Heart right ventricle (tissue), 16 donors: Measurements from ENCODE around the gene MBNL2. TPM values are rescaled to one million over a fixed set of nuclear protein-coding genes. Genes with fewer than 3 reads are reported as not detected.

Experiments
- ATAC-seq, 8 donors: fragments of 200-7000 bp; cut with Tn5 transposase; one replicate each; pipeline ENCODE4 v1.9.1; 2020; ENCODE audit warnings: mild to moderate bottlenecking in 8 of 8, moderate library complexity in 8 of 8, moderate number of reproducible peaks in 1 of 8
- DNase-seq, 2 donors: peaks; one replicate each; pipeline ENCODE4 v3.0.0-alpha.2; 2020
- H3K27ac ChIP-seq, 10 donors: fragments of 200-600 bp; sonication (generic) in 2 of 10; one replicate each; pipeline versions ENCODE4 v1.5.0 to v1.8.0; 2020 to 2022; ENCODE audit warnings: mild to moderate bottlenecking in 3 of 10
- H3K27me3 ChIP-seq, 7 donors: fragments of 200-600 bp; one replicate each; pipeline ENCODE4 v1.8.0; 2021 to 2022; ENCODE audit warnings: mild to moderate bottlenecking in 2 of 7
- H3K36me3 ChIP-seq, 9 donors: fragments of 200-600 bp; sonication (generic) in 1 of 9; one replicate each; pipeline versions ENCODE4 v1.5.0 to v1.8.0; 2020 to 2022; ENCODE audit warnings: mild to moderate bottlenecking in 2 of 9
- H3K4me1 ChIP-seq, 9 donors: fragments of 200-600 bp; sonication (generic) in 1 of 9; one replicate each; pipeline versions ENCODE4 v1.5.0 to v1.8.0; 2020 to 2022; ENCODE audit warnings: mild to moderate bottlenecking in 4 of 9
- H3K4me3 ChIP-seq, 10 donors: fragments of 200-600 bp; sonication (generic) in 2 of 10; one replicate each; pipeline versions ENCODE4 v1.5.0 to v1.8.0; 2020 to 2022; ENCODE audit warnings: mild to moderate bottlenecking in 7 of 10, moderate library complexity in 2 of 10
- H3K9me3 ChIP-seq, 11 donors: fragments of 200-600 bp in 10 of 11; sonication (generic) in 2 of 11; one replicate each; pipeline versions ENCODE4 v1.5.0 to v1.8.0; 2013 to 2022; ENCODE audit warnings: mild to moderate bottlenecking in 2 of 11, control low read depth in 1 of 11, moderate library complexity in 1 of 11
- WGBS, 2 donors: extraction: QIAGEN DNeasy Blood & Tissue Kit; methylation state at CpG; one replicate each; pipeline ENCODE4 v1.1.7; 2013; ENCODE audit warnings: inconsistent platforms in 1 of 2; 5-methylcytosine and 5-hydroxymethylcytosine counted together
- intact Hi-C, 10 donors: fragments of 100-400 bp; cut with DNase I; formaldehyde crosslinking; loops; one replicate each; pipeline versions ENCODE4 v1.11.1 to v1.14.2; 2022
- polyA plus RNA-seq, 2 donors: library from polyadenylated mRNA; stranded (reverse); fragments of 200-250 nt; gene quantifications; one replicate each; pipeline ENCODE4 v1.2.3, GENCODE V29; 2013
- total RNA-seq, 10 donors: library from RNA; stranded (reverse); fragmentation: NEBNext Ultra II Directional in 3 of 10; extraction: Animal tissue kit (Norgen Biotek cat#: 25700) in 3 of 10; gene quantifications; one replicate each; pipeline versions ENCODE4 v1.2.1 to v1.2.4, GENCODE V29; 2021 to 2023
- TF ChIP-seq, protein P1 (sequence below), 9 donors: fragments of 200-600 bp; sonication (generic) in 2 of 9; IDR thresholded peaks; one replicate each; pipeline versions ENCODE4 v1.5.0 to v1.8.0; 2021 to 2022; ENCODE audit warnings: antibody characterized with exemption in 9 of 9, mild to moderate bottlenecking in 5 of 9, moderate library complexity in 1 of 9
- donor health status: Arrhythmogenic right ventricular cardiomyopathy.
- donor health status: ischemic (EF 13 %, LVEDD 7.1; RV severe dilation, severe dysfunction).
- donor health status: healthy with polysubstance abuse.
- donor health status: DM: no; HTN: yes; CAD: no.
- donor health status: DM: no; HTN: no; CAD: no.
- donor health status: ischemic (EF 25% LVEDD 6.9; RV normal size, moderate dysfunction).
- donor health status: ischemic (EF 25% LVEDD 5.7; RV mildly dilated, moderate dysfunction).
- donor health status: healthy.
- donor health status: DM: yes; HTN: yes; CAD: no.
- donor health status: Ischemic cardiomyopathy.
- donor health status: ischemic (EF 35%, LVEDD 5.7; RV mildly dilated, moderate dysfunction).
- donor health status: nonischemic (EF 11% LVEDD 7.7; RV severe dilation, severe dysfunction).
- donor health status: DM: yes; HTN: yes; CAD: no.
- donor health status: PGD.
- donor health status: ischemic (EF 29% LVEDD 5.4; RV normal size, mild dysfunction).
- donor health status: nonischemic (EF 23%, LVEDD 6.1; RV moderate dilation, normal function).

Gene MBNL2
- total and polyA plus RNA-seq, 12 donors: 17.2 to 95.0 (median 83.2) TPM

DNA sequence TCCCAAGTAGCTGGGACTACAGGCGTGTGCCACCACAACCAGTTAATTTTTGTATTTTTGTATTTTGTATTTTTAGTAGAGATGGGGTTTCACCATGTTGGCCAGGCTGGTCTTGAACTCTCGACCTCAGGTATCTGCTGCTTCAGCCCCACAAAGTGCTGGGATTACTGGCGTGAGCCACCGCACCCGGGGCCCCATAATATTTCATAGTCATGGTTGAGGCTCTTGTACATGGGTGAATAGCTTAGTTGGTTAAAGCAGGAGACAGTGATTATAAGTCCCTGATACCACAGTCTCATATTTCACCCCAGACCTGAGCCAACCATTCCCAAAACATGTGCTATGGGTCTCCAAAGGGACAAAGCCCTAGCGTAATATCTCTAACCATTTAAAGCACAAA lies 26.1 kb downstream of the MBNL2 start:
- intact Hi-C loops: no loop called here
- peak in 1 of 8 donors; percentile 72 for ATAC-seq
- H3K27me3 ChIP-seq: no peaks in the 10 kb centered on the region
- peak overlapping the region in 7 of 10 donors; percentile 30 to 88 (median 55) for H3K27ac ChIP-seq
- no peaks in the 10 kb centered on the region for H3K9me3 ChIP-seq
- DNase-seq: no peak
- H3K4me3 ChIP-seq: no peak overlapping the region
- H3K36me3 ChIP-seq: no peaks in the 10 kb centered on the region
- peaks cover 7 to 91% (median 83%) of the 10 kb centered on the region in 9 donors for H3K4me1 ChIP-seq
- TF ChIP-seq, protein P1, sequence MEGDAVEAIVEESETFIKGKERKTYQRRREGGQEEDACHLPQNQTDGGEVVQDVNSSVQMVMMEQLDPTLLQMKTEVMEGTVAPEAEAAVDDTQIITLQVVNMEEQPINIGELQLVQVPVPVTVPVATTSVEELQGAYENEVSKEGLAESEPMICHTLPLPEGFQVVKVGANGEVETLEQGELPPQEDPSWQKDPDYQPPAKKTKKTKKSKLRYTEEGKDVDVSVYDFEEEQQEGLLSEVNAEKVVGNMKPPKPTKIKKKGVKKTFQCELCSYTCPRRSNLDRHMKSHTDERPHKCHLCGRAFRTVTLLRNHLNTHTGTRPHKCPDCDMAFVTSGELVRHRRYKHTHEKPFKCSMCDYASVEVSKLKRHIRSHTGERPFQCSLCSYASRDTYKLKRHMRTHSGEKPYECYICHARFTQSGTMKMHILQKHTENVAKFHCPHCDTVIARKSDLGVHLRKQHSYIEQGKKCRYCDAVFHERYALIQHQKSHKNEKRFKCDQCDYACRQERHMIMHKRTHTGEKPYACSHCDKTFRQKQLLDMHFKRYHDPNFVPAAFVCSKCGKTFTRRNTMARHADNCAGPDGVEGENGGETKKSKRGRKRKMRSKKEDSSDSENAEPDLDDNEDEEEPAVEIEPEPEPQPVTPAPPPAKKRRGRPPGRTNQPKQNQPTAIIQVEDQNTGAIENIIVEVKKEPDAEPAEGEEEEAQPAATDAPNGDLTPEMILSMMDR (IDR thresholded peaks at IDR 0.05): no peak
- 92% methylated on average over 6 of the region's 6 CpGs for WGBS, 2 donors

DNA sequence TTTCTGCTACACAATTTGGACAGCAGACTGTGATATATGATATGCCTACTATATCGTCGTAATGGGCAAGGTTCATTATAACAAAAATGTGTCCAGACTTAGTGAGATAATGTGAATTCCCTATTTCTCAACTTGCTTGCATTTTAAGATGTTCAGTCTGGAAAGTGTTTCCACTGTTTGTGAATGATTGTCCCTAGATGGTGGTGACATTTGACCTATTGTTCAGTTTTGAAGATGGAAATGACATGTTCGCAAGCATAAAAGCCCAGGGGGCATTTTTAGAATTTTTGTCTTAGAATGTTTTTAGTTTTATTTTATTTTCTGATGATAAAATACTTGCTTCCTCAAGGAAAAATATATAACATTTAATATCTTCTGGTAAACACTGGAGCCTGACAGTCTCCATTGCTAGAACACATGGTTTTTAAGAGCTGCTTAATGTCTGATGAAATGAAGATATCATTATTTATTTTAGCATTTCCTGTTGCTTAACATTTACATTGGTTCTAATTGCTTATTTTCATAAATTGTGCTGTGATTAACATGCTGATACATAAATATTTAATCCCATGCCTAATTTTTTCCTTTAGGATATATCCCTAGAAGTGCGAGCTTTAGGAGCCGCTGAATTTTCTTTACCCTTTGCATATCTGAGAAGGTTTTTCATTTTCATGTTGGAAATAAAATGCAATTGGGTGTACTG lies 27.1 kb downstream of the MBNL2 start:
- no peak overlapping the region for H3K4me3 ChIP-seq
- TF ChIP-seq, protein P1 (IDR thresholded peaks at IDR 0.05): no peak
- no peaks in the 10 kb centered on the region for H3K27me3 ChIP-seq
- ATAC-seq (peak in 6 of 8 donors; percentile 31 to 47 (median 38)), DNase-seq (no peak)
- H3K27ac ChIP-seq: peak overlapping the region in 9 of 10 donors; percentile 45 to 88 (median 56)
- WGBS, 2 donors: 56 to 60% methylated on average over 5 of the region's 5 CpGs
- no peaks in the 10 kb centered on the region for H3K9me3 ChIP-seq
- intact Hi-C loops: no loop called here
- H3K36me3 ChIP-seq: no peaks in the 10 kb centered on the region
- H3K4me1 ChIP-seq: peaks cover 7 to 88% (median 73%) of the 10 kb centered on the region in 9 donors

DNA sequence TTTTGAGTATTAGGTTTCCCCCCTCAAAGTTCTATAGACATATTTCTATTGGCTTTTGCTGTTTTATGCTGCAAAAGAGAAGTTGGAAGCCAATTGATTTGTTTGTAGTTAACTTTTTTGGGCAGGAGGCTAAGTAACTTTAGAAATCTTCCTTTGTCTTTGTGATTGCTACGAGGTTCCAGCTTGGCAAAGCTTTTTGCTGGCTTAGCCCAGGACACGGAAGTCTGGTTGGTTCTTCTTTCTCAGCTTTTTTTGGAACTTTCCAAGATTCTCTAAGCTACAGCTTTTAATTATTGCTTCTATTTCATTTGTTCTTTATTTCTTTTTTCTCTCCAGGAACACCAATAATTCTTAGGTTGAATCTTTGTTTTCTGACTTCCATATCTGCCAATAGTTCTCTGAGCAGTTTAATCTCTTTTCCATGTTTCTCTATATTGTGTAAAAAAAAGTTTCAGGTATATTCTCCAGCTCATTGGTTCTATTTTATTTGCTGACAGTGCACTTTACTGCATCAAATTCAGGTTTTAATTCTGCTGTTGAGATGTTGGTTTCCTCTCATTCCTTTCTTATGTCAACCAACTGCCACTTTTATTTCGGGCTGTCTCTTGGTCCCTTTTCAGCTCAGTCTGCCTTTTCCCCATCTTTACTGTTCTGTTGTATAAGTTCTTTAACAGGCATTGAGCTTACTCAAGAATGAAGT lies 27.8 kb downstream of the MBNL2 start:
- Histone ChIP-seq H3K4me3 (no peak overlapping the region), H3K36me3 (no peaks in the 10 kb centered on the region), H3K27ac (peak overlapping the region in 9 of 10 donors; percentile 45 to 88 (median 56)), H3K27me3 (no peaks in the 10 kb centered on the region), H3K4me1 (peaks cover 7 to 87% (median 71%) of the 10 kb centered on the region in 9 donors), H3K9me3 (no peaks in the 10 kb centered on the region)
- no peak for DNase-seq
- intact Hi-C loops: no loop called here
- TF ChIP-seq, protein P1 (IDR thresholded peaks at IDR 0.05): no peak
- 33 to 44% methylated on average over 3 of the region's 3 CpGs for WGBS, 2 donors
- peak in 3 of 8 donors; percentile 40 to 45 (median 43) for ATAC-seq

DNA sequence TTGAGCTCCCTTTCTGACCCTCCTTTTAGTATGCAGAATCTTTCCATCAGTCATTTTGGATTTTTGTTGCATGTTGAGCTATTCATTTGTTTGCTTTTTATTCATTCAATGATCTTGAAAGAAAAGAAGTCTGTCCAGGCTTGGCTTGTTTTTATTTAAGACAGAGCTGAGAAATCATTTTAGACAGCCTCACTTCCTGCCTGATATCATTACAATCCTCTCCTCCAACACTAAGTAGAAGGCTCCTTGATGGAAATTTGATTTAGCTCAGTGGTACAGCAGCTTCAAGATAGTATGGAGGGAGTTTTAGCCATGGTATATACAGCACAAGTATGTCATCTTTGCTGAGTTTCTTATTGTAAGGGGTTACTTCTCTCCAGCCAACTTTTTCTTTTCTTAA lies 28.4 kb downstream of the MBNL2 start:
- Histone ChIP-seq H3K27me3 (no peaks in the 10 kb centered on the region), H3K27ac (peak overlapping the region in 9 of 10 donors; percentile 45 to 88 (median 56)), H3K36me3 (no peaks in the 10 kb centered on the region), H3K4me3 (no peak overlapping the region), H3K9me3 (no peaks in the 10 kb centered on the region), H3K4me1 (peaks cover 12 to 87% (median 71%) of the 10 kb centered on the region in 9 donors)
- peak in 6 of 8 donors; percentile 11 to 53 (median 36) for ATAC-seq
- intact Hi-C loops: no loop called here
- TF ChIP-seq, protein P1 (IDR thresholded peaks at IDR 0.05): no peak
- DNase-seq: no peak
